ENCODE data around the gene LZIC. TPM values are rescaled to one million over a fixed set of nuclear protein-coding genes. Genes with fewer than 3 reads are reported as not detected.

Gene LZIC
- total RNA-seq, 1 donor from 2014 or later, result 38.0 TPM

- Histone ChIP-seq H3K9me3 (ENCODE audit: insufficient read depth, low read depth, low read length) (no peaks in the 10 kb centered on the region), H2AFZ (ENCODE audit: low read depth, low read length) (no peak overlapping the region), H3K4me1 (ENCODE audit: insufficient read depth, low read length) (no peaks in the 10 kb centered on the region), H3K36me3 (ENCODE audit: insufficient read depth, low read length) (no peaks in the 10 kb centered on the region), H3K27me3 (ENCODE audit: insufficient read depth, low read length) (no peaks in the 10 kb centered on the region), H3K27ac (ENCODE audit: low read depth, low read length) (no peak overlapping the region), H3K79me2 (ENCODE audit: insufficient read depth, low read length) (no peaks in the 10 kb centered on the region), H4K20me1 (ENCODE audit: insufficient read depth, low read length) (no peaks in the 10 kb centered on the region), H3K4me3 (ENCODE audit: insufficient read depth, low read depth, low read length) (no peak overlapping the region), H3K4me2 (ENCODE audit: low read length) (no peak overlapping the region), H3K9ac (ENCODE audit: low read length) (no peak overlapping the region)
- Mint-ChIP-seq H3K4me1 (ENCODE audit: low read depth, unreplicated experiment) (peaks cover 6% of the 10 kb centered on the region), H3K36me3 (ENCODE audit: low read depth, unreplicated experiment) (no peaks in the 10 kb centered on the region), H3K9me3 (ENCODE audit: unreplicated experiment) (no peaks in the 10 kb centered on the region), H3K4me3 (ENCODE audit: unreplicated experiment) (no peak overlapping the region), H3K27me3 (ENCODE audit: low read depth, unreplicated experiment) (no peaks in the 10 kb centered on the region), H3K27ac (ENCODE audit: unreplicated experiment) (no peak overlapping the region)
- TF ChIP-seq CTCF (IDR thresholded peaks at IDR 0.05; ENCODE audit: insufficient read depth, low read depth, low read length) (no peak), EZH2 (IDR thresholded peaks at IDR 0.05; ENCODE audit: insufficient read depth, low read length) (no peak)
- no peak for FAIRE-seq
- no peak for DNase-seq (ENCODE audit: low read depth)
These were observed 14.5 kb upstream of the LZIC start for GRCh38 chr1:9957726-9958125.

- no peak for FAIRE-seq
- no peak overlapping the region for H3K27ac Mint-ChIP-seq (ENCODE audit: unreplicated experiment)
These were observed 3.1 kb upstream of the LZIC start for GRCh38 chr1:9946315-9946714.

More at GRCh38 chr1:9946315-9946714, 3.1 kb upstream of the LZIC start:
- DNase-seq (ENCODE audit: low read depth), result no peak
- Histone ChIP-seq H3K9me3 (ENCODE audit: insufficient read depth, low read depth, low read length) (no peaks in the 10 kb centered on the region), H3K79me2 (ENCODE audit: insufficient read depth, low read length) (peaks cover 10% of the 10 kb centered on the region), H2AFZ (ENCODE audit: low read depth, low read length) (no peak overlapping the region), H3K27ac (ENCODE audit: low read depth, low read length) (no peak overlapping the region), H3K4me2 (ENCODE audit: low read length) (no peak overlapping the region), H3K27me3 (ENCODE audit: insufficient read depth, low read length) (no peaks in the 10 kb centered on the region), H3K9ac (ENCODE audit: low read length) (no peak overlapping the region), H3K4me3 (ENCODE audit: insufficient read depth, low read depth, low read length) (no peak overlapping the region), H3K4me1 (ENCODE audit: insufficient read depth, low read length) (no peaks in the 10 kb centered on the region), H3K36me3 (ENCODE audit: insufficient read depth, low read length) (no peaks in the 10 kb centered on the region), H4K20me1 (ENCODE audit: insufficient read depth, low read length) (no peaks in the 10 kb centered on the region)
- no peaks in the 10 kb centered on the region for H3K9me3 Mint-ChIP-seq (ENCODE audit: unreplicated experiment)
- peaks cover 8% of the 10 kb centered on the region for H3K4me1 Mint-ChIP-seq (ENCODE audit: low read depth, unreplicated experiment)
- H3K36me3 Mint-ChIP-seq (ENCODE audit: low read depth, unreplicated experiment), result peaks cover 5% of the 10 kb centered on the region
- H3K4me3 Mint-ChIP-seq (ENCODE audit: unreplicated experiment), result no peak overlapping the region
- no peaks in the 10 kb centered on the region for H3K27me3 Mint-ChIP-seq (ENCODE audit: low read depth, unreplicated experiment)
- TF ChIP-seq EZH2 (IDR thresholded peaks at IDR 0.05; ENCODE audit: insufficient read depth, low read length) (no peak), CTCF (IDR thresholded peaks at IDR 0.05; ENCODE audit: insufficient read depth, low read depth, low read length) (no peak)
